GM21723 (cell line): ENCODE measurements around the gene FNIP2.
A peak's percentile ranks its signal among the peaks of the same experiment; 100 is the strongest.
"Not testable (repeated sequence)": the region's sequence is repeated elsewhere in the genome, so short reads cannot be mapped to it uniquely, and the experiment has no call there.

Source experiments
- ATAC-seq: cut with Tn5 transposase; IDR thresholded peaks from one replicate; pipeline ENCODE4 v1.9.1; 2021; ENCODE audit warnings: mild to moderate bottlenecking, moderate library complexity; ENCODE audit not compliant: unreplicated experiment

FNIP2 gene

DNA sequence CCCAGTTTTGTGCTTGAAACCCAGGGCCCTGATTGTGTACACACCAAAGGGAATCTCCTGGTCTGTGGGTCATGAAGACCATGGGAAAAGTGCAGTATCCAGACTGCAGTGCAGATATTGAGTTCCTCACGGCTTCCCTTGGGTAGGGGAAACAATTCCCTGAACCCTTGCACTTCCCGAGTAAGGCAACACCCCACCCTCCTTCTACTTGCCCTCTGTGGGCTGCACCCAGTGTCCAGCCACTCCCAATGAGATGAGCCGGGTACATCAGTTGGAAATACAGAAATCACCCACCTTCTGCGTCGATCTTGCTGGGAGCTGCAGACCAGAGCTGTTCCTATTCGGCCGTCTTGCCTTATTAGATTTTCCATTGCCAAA lies 134.2 kb downstream of the FNIP2 start:
- ATAC-seq: no peak

DNA sequence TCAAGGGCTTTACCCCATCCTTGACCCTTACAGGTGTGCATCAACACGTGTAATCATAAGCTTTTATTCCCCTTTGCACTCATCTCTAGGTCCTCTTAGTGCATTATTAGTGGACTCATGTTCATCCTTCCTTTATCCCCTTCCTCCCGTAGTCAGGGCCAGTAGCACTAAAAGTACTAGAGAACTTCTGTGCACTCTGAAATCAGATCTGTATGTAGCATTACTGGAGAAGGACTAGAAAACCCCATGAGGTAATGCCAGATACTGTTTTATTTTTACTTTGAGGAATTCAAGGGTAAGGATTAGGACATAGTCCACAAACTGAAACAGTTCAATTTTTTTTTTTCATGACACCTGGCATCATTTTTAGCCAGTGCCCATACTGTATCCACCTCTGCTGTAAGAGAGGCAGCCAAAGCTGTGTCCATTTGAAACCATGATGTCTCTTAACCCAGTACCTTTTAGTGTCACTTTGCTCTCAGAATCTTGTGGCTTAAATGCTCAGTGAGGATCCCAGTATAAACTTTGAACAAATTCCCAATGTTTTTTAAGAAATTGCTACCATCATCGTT lies 134.7 kb downstream of the FNIP2 start:
- ATAC-seq: no peak

DNA sequence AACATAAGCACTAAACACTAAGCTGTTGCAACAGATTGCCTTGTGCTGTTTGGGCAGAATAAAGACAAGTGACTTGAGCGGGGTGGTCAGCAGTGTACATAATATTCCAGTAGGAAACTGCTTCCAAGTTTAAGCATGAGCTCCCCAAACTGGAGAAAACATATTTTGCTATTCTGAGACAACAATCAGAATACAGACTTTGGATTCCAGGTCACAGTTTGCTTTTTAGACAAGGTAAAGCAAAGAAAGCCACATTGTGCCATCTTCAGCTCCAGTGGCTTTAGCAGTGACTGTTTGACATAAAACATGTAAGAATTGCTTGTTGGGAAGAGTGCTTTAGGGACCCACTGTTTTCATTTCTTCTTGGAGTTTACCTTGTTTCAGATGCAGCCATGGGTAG lies 136.0 kb downstream of the FNIP2 start:
- ATAC-seq: no peak

DNA sequence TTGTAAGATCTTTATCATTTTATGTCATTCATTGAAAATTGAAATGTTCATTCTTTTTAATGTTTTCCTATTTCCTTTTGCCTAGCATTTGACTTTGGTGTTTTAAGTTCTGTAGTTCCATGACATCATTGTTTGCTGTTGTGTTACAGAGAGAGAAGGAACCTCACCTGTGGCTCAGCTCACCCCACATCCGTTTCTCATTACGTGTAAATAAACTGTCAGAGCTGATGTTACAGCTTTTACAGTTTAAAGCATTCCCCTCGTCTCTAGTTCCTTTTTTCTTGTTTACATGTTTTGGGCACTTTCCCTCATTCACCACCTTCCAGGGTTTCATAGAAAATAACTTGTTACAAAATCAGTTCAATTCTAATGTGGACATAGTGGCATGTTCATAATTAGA lies 137.2 kb downstream of the FNIP2 start:
- peak; percentile 95 for ATAC-seq

DNA sequence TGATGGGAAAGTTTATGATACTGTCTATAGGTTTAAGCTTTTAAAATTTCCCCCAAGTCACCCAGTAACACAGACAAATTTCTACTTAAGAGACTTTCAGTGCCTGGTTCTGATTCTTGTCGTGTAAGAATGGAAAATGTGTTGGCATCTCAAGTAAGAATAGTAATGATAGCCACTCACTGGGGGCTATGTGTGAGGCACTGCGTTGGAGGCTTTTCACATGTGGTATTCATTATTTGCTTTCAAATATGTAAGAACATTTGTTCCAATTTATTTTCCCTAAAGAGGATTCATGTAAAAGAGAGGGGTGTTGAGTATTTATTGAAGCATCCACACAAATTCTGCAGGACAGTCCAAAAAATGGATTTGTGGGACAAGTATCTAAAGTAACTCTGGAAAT lies 143.6 kb downstream of the FNIP2 start:
- ATAC-seq: no peak

DNA sequence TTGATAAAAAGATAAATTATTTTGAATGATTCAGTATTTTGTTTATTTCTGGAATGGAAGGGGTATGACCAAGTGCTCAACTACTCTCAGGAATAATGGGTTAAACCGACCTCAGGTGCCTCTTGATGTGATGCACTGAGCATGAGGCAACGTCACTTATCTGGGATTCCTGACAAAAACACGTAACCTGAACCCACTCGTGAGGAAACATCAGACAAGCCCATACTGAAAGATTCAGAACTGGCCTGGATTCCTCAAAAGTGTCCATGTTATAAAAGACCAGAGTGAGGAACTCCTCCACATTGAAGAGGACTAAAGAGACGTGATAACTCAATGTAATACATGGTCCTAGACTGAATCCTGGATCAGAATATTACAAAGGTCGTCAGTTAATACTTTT lies 144.0 kb downstream of the FNIP2 start:
- no peak for ATAC-seq

DNA sequence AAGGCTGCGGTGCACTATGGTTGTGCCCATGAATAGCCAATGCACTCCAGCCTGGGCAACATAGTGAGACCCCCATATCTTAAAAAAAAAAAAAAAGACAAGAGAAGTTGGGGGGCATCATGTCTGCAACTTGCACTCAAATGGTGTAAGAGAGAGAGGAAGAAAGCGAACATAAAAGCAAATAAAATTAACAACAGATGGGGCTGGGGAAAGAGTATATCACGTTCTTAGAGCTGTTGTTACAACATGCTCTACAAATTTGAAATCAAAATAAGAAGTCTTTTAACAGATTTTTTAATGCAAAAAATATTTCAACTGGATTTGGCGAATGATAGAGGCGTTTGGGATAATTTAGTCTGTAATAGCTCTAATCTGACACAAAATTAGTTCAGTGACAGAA lies 144.9 kb downstream of the FNIP2 start:
- no peak for ATAC-seq

DNA sequence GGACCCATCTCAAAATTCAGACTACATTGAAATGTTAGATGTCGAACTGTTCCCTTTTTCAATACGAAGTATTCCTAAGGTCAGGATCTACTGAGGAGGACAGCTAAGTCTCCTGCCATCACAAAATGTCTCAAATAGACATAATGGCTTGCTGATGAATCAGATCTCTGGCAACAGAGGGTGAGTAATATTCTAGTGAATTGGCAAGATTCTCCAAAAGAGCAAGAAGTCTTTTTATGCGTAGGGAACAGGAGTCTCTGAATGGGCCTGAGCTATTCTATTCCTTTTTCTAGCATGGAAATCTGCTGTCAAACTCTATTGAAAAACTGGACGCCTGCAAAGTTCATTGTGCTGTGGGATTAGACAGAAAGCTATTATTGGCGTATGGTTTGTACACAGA lies 145.4 kb downstream of the FNIP2 start:
- no peak for ATAC-seq

DNA sequence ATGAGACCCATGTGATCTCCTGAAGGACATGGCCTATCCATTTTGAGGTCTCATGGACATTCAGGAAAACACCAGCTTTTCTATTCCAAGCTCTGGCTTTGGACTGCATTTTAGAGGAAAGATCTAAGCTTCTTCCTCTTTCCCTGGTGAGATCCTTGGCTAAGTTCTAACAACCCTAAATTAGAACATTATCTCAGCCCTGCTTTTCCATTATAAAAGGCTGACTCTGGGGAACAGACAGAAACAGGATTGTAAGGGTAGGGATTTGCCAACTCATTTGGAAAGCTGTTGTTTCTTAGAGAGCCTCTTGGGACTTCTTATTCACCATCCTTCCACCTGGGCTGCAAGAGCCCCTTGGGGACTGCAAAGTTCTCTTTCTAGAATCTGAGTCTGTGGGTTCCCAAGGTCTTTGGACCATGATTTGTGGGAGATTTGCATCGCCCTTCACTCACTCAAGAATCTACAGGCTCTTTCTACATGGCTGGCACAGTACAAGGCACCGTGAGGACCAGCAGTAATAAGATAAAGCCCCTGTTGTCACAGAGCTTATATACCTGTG lies 146.9 kb downstream of the FNIP2 start:
- ATAC-seq: no peak

DNA sequence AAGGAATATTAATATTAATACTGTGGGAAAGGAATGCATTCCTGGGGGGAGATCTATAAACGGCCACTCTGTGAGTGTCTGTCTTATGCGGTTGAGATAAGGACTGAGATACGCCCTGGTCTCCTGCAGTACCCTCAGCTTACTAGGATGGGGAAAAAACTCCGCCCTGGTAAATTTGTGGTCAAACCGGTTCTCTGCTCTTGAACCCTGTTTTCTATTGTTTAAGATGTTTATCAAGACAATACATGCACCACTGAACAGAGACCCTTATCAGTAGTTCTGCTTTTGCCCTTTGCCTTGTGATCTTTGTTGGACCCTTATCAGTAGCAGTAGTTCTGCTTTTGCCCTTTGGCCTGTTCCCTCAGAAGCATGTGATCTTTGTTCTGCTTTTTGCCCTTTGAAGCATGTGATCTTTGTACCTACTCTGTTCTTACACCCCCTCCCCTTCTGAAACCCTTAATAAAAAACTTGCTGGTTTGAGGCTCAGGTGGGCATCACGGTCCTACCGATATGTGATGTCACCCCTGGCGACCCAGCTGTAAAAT lies 151.7 kb downstream of the FNIP2 start:
- not testable (repeated sequence) for ATAC-seq

DNA sequence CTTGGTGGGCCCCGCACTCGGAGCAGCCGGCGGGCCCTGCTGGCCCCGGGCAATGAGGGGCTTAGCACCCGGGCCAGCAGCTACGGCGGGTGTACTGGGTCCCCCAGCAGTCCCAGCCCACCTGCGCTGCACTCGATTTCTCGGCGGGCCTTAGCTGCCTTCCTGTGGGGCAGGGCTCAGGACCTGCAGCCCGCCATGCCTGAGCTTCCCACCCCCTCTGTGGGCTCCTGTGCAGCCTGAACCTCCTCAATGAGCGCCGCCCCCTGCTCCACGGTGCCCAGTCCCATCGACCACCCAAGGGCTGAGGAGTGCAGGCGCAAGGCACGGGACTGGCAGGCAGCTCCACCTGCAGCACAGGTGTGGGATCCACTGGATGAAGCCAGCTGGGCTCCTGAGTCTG lies 158.9 kb downstream of the FNIP2 start:
- not testable (repeated sequence) for ATAC-seq

DNA sequence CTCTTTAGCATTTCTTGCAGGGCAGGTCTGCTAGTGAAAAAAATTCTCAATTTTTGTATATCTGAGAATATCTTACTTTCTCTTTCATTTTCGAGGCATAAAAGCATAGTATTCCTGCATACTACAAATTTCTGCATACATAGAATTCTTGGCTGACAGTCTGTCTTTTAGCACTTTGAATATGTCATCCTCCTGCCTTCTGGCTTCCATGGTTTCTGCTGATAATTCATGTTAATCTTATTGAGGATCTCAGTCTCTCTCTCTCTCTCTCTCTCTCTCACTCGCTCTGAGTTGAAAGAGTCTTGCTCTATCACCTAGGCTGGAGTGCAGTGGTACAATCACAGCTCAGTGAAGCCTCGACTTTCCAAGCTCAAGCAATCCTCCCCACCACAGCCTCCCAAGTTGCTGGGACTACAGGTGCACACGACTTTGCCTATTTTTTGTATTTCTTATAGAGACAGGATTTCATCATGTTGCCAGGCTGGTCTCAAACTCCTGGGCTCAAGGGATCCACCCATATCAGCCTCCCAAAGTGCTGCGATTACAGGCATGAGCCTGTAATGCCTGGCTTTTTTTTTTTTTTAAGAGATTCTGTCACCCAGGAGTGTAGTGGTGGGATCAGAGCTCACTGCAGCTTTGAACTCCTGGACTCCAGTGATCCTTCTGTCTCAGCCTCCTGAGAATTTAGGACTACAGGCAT lies 161.3 kb downstream of the FNIP2 start:
- no peak for ATAC-seq

DNA sequence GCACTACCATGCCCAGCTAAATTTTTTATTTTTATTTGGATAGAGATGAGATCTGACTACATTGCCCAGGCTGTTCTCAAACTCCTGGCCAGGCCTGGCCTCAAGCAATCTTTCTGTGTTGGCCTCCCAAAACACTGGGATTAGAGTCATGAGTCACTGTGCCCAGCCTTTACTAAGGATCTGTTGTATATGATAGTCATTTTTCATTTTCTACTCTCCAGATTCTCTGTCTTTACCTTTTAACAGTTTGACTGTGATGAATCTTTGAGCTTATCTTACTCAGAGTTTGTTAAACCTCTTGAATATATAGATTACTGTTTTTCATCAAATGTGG lies 161.8 kb downstream of the FNIP2 start:
- ATAC-seq: no peak

DNA sequence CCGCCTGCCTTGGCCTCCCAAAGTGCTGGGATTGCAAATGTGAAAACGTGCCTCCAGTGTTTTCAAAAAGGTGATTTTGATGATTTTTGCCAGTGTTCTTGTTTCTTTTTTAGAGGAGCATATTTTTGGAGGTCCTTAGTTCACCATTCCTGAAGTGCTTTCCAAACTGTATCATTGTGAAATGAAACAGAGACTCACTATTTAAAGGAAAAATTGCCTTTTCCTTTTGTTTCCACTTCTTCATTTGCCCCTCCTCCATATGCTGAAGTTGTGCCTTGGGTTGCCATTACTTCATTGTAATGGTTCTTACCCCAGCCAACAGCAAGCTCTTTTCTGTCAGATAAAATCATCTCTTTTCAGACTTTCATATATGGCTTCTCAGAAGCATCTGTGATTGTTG lies 164.4 kb downstream of the FNIP2 start:
- ATAC-seq: no peak

DNA sequence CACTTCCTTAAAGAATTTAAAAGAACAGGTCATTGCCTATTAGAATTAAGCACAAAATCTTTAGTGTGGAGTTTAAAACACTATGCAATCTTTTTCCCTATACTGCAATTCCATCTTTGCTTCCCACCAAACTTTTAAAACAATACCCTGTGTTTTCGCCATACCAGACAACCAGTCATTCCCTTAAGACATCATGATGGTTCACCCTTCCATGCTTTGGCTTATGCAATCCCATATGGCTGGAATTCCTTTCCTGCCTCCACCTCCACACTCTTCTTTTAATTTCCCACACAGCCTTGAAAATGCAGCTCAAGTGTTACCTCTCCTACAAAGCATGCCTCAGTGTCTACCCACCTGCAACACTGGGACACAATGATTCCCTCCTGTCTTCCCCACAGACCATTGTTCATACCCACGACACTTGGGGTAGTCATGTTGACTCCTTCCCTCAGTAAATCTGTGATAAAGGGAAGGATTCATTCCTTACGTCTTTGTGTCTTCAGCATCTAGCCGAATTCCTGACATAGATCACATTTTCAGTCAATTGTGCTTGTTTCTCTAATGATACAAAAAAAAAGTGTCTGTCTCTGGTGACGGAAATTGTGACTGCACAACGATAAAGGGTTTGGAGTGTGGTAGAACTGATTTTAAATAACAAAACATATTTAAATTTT lies 166.3 kb downstream of the FNIP2 start:
- no peak for ATAC-seq

DNA sequence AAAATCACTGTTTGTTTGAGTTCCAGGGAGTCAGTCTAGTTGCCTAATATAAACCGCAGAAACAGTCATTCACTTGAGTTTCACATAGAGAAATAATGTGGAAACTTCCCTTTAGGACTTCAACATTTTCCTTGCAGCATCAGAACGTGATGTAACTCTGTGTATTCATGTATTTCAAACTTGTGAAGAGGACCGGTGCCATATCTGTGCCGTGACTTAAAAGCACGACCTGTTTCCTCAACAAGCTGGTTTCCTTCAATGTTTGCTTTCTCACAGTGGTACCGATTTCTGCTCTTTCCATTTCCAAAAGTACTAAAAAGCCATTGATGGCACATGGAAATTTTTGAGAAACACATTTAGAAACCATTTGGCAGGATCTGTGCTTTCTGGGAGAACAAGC lies 167.4 kb downstream of the FNIP2 start:
- no peak for ATAC-seq

DNA sequence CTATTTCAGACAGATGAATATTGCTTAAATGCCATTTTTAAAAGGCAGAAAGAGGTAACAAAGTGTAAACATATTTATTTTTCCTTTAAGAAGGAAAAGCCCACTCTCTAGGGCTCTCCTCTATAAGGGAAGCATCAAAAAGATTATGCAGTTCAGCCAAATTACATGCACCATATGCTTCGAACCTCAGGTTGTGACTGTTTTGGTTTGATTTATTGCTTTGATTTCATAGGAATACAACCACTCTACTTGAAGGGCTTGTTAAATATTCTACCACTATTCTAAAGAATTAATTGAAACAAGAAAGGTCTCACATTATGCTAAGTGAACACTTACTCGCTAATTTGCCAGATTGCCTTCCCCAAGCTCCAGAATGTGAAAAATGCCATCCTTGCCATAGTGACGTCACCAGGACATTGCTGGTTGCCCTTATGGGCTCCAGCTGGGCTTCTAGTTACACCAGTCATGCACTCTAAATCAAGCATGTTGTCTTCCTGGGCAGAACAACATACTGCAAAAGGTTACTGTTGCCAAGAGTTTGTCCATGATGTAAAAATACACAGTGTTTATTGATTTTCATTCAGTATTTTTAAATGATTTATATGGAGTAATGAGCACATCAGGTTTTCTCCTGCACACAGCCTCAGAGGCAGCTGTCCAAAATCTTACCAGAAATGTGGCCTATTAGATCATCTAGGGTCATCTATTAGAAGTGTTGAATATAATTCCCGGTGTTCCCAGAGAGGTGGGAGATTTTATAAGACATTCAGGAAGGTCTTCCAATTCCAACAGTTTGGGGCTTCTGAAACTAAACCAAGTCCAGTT lies 169.6 kb downstream of the FNIP2 start:
- no peak for ATAC-seq

DNA sequence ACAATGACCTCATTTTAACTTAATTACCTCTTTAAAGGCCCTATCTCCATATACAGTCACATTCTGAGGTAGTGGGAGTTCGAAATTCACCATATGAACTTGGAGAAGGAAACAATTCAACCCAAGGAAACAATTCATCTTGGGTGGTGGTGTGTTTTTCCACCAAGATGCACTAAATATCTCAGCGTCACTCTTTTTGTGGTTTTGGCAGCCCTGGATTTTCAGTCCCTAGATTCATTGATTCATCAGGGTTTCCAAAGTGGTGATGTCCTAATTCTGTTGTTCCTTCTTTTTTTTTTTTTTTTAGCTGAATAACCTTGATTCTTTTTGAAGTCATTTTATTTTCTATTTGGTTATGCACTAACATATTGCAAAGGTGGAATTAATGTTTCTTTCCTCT lies 171.4 kb downstream of the FNIP2 start:
- no peak for ATAC-seq

DNA sequence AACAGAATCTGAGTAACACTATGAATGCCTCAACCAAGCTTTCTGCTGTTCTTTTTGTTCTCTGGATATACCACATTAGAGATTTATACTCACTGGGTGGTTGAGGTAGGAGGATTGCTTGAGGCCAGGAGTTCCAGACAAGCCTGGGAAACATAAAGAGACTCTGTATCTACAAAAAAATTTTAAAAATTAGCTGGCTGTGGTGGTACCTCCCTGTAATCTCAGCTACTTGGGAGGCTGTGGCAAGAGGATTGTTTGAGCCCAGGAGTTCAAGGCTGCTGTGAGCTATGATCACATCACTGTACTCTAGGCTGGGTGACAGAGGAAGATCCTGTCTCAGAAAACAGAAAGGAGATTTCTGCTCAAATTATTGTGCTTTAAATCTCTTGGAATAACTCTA lies 172.5 kb downstream of the FNIP2 start:
- no peak for ATAC-seq

DNA sequence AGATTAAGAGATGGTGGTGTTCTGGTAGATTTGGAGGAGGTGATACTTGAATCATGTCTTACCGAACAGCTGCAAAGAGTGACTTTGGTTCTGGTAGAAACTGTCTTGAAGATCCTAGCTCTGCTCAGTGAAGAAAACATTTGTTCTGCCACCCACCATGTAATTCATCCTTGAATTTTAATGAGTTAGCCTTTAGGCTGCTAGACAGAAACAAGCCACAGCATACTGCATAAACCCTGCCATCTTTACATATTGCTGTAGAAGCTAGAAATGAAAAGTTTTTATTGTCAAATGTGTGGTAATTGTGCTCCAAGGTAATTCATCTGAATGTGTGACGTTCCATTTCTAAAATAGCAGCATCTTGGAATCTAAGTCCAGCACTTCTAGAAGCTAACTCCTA lies 173.1 kb downstream of the FNIP2 start:
- no peak for ATAC-seq

DNA sequence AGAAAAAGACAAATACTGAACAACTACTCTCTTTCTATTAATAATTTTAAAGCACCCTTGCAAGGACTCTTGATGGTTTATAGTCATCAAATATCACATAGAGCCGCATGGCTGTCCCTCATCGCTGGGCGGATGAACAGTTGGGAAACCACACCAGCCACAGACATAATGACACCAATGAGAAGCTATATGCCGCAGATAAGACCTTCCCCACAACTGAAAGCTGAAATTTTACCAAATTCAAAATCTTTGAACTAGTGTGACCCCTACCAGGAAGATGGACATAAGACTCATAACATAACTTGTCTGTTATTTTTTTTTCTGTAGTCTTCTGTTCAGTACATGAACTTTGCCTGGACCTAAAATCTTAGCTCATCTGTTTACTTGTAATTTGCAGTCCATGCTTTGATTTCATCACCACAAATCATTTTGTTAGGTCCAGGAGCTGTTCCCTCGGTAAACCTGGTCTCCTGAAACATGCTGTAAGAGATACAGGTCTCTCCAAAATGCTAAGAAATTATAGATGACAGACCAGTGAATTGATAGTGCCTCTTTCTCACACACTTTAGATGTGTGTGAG lies 176.8 kb downstream of the FNIP2 start:
- no peak for ATAC-seq
